GM11168 (cell line): ENCODE data around the gene CD99L2.
"Not testable (repeated sequence)": the region's sequence is repeated elsewhere in the genome, so short reads cannot be mapped to it uniquely, and the experiment has no call there.

ENCODE experiments used
- in situ Hi-C: fragments of 300-500 bp; cut with MboI; formaldehyde crosslinking; loops from one replicate; pipeline ENCODE4 v1.12.0; 2022; ENCODE audit warnings: low sequenced_read_pairs; ENCODE audit not compliant: unreplicated experiment

CD99L2 gene

DNA sequence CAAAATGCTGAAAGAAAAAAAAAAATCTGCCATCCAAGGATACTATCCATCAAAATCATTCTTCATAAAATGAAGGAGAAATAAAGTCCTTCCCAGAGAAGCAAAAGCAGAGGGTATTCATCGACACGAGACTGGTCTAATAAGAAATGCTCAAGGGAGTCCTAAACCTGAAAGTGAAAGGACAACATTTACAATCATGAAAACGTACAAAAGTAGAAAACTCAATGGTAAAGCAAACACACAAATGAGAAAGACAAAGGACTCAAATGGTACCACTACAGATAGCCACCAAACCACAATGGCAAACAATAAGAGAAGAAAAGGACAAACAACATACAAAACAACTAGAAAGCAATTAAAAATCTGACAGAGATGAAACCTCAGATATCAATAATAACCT lies 41.0 kb downstream of the CD99L2 start:
- in situ Hi-C loops: no loop called here

DNA sequence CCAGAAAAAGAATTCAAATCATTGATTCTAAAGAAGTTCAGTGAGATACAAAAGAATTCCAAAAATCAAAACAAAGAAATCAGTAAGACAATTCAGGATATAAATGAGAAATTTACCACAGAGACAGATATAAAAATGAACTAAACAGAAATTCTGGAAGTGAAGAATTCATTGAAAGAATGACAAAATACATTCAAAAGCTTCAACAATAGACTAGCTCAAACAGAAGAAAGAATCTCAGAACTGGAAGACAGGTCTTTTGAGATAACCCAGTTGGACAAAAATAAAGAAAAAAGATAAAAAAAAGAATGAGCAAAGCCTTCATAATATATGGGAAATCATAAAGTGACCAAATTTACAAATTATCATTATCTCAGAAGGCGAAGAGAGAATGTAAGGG lies 41.7 kb downstream of the CD99L2 start:
- in situ Hi-C loops: no loop called here

DNA sequence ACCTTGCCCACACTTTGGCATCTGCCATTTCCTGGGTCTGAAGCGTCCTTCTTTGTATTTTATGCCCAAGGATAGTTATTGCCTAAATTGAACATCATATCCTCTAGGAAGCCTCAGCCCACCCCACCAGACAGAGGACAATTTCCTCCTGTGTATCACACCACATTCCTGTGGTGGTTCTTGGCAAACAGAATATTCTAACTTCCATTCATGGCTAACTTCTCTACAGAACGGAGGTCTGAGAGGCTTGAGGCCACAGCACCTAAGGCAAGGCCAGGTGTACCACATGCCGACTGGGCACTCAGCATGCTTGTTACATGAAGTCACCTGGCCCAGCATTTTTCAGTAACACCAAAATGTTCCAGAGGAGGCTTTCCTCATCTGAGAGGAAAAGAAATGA lies 42.4 kb downstream of the CD99L2 start:
- in situ Hi-C loops: no loop called here

DNA sequence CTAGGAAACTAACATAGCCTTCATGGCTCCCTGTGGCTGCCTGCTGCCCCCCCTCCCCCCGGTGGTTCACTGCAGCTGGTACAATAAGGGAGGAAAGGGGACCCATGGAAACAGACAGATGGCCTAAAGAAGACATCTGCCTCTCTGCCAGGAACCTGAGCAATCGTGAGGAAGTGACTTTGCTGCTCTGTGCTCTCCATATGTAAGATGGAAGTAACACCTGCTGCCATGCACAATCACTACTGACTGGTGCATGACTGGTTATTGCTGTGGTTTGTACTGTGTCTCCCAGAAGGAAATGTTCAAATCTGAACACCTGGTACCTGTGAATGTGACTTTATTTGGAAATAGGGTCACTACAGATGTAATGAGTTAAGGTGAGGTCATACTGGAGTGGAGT lies 43.6 kb downstream of the CD99L2 start:
- in situ Hi-C loops: no loop called here

DNA sequence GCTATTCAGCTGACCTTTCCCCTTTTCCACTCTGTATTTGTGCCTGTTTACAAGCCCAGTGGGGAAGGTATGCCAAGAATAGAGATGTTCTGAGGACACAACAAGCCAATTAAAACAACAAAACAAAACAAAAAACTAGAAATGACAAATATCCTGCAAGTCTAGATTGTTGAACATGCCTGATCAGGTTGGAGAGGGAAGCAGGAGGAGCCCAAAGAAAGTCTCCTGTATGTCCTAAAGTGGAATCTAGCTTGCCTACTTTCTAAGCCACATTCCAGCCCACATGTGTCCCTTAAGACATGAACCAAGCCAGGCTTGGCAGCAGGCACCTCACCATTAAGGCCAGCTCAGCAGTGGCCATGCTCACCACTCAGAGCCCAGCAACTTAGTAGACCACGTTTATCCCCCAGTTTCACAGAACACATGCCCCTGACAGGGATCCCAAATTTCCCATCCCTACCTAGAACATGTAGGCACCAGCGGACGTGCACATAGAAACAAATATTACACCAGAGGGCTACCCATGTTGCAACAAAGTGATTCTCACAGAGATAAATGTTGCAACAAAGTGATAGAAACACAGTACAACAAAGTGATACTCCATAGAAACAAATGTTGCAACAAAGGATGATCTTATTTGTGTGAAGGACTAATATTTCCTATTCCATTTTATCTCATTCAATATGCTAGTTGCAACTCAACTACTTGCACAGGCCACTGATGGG lies 48.3 kb downstream of the CD99L2 start:
- in situ Hi-C loops: no loop called here

DNA sequence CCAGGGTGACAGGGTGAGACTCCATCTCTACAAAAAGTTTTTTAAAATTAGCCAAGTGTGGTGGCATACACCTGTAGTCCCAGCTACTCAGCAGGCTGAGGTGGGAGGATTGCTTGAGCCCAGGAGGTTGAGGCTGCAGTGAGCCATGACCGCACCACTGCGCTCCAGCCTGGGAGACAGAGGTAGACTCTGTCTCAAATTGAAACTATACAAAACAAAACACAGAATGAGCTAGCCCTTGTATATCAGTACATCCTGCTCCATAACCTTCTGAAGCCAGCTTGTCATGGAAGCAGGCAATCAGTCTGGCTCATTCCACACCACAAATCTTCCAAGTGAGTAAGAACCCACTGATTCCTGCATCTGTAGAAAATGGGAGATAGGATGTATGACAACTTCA lies 49.0 kb downstream of the CD99L2 start:
- in situ Hi-C loops: no loop called here

DNA sequence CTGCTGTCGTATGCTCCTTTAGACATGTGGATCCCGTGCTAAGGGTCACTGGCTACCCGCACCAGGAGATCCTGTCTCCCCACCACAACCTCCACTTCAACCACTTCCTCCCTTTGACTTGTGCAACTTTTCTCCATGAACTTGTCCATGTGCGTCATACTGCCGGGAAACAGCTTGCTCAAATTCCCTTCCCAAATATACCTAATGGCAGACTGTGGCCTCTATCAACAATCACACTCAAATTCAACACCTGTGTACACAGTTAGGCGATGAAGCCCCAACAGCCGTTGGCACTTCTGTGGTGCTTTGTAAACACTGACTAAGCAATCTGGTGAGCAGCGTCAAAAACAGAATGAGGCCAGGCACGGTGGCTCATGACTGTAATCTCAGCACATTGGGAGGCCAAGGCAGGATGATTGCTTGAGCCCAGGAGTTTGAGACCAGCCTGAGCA lies 49.5 kb downstream of the CD99L2 start:
- in situ Hi-C loops: no loop called here

DNA sequence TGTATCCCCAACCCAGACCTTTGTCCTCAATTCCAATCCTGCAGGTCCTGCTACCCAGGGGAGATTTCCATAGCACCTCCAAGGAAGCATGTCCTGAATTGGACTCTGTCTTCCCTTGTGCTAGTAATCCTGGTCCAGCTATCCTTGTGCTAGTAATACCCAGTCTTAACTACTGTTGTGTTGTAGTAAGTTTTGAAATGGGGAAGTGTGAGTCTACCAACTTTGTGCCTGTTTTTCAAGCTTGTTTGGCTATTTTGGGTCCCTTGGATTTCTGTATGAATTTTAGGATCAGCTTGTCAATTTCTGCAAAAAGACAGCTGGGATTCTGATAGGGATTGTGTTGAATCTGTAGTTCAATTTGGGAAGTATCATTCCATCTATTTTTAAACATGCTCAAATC lies 51.4 kb downstream of the CD99L2 start:
- in situ Hi-C loops: no loop called here

DNA sequence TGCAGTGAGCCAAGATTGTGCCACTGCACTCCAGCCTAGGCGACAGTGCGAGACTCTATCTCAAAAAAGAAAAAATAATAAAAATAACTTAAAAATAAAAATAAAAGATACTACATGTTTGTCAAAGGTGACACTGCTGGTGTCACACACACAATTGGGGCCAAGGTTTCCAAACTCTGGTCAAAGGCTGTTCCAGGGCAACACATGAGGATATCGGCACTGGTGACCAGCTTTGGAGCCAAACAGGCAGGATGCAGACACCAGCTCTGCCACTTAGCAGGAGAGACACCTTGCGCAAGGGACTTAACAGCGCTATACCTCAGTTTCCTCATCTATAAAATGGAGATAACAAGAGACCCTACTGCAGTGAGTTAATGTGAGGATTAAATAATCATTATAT lies 52.3 kb downstream of the CD99L2 start:
- in situ Hi-C loops: no loop called here

DNA sequence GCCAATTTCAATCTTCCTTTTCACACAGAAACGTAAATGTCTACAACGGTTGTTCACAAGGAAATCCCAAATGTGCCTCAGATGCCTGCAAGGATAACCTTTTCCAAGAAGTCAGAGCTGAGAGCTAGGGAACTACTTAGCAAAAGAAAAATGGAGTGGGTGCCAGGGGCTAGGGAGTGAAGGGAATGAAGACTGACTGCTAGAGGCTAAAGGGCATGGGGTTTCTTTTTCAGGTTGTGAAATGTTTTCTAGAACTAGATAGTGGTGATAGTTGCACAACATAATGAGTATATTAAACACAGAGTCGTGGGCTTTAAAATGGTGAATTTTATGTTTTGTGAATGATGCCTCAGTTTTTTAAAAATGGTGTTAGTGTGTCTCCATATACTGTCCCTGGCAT lies 53.4 kb downstream of the CD99L2 start:
- in situ Hi-C loops: no loop called here

DNA sequence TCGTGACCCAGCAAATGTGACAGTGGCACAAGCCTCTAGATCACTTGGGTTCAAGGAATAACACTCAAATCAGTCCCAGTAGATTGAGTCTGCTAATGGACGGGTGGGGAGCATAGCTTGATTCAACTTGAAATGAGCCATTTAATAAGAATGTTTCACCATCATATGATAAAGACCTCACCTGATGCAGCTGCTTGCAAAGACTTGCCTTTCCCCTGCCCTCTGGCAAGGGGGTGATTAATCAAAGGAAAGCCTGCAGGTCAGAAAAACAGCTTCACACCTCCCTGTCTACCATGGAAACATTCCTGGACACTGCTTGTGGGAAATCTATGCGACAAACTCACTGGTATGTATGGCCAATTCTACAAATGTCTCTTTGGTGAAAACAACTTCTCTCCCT lies 54.5 kb downstream of the CD99L2 start:
- in situ Hi-C loops: no loop called here

DNA sequence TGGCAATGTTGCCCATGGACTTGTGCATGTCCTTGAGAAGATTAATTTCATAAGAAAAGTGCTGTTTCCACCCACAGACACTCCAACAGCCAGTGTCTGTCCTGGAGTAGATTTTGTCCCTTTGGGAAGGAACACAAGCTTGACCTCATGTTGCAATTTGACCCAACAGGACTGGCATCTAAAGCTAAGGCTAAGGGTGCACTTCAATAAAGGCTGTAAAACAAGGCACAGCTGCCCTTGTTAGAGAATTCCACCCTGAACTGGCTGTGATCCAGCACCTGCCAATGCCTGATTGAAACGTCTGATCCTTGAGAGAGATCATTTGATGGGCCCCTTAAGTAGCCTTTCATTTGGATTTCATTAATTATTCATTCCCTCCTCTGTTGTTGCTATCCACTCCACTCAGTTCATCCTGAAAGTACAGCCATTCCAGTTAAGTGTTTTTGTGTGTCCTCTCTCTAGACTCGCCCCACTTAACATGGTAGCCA lies 56.2 kb downstream of the CD99L2 start:
- in situ Hi-C loops: no loop called here

DNA sequence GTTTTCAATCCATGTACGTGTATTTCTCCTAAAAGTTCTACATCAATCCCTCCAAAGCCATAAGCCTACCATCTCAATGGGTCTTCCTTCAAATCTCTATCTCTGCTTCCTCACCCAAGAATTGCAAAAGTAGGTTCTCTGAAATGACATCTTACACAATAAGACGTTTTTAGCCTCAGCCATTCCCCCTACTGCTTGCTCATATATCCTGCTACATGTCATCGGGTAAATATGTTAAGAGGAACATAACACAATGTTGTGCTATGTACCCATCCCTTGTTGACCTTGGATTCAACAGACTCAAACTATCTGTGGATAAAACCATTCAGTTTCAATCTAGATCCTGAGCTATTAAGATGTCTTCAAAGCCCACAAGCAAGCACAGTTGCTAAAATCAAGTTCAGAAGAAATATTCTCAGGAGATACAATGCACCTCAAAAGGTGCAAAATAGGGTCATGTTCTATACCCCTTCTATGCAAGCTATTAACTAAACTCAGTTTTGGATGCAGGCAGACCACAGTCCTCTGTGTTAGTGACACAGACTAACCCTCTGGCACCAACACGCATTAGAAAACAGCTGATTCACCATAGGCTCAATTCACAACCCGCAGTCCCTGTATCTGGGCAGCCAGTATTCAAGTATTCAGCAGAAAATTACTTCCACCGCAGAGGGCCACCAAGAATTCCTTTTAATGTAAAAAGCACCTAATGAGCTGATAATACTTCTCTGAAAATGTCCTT lies 56.8 kb downstream of the CD99L2 start:
- in situ Hi-C loops: no loop called here

DNA sequence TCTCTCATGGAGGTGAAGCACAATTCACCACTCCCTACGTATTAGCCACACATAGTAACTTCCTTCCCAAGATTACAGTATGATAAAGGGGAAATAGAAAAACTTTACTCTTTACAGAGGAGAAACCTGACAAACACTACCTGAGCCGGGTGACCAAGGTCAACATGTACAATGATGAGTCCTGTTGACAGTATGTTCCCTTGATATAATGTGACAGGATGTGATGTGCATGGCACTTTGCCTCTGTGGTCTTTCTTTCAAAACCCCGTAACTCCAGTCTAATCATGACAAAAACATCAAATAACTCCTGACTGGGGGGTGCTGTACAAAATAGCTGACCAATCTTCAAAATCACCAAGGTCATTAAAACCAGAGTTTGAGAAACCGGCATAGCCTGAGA lies 60.6 kb downstream of the CD99L2 start:
- in situ Hi-C loops: no loop called here

DNA sequence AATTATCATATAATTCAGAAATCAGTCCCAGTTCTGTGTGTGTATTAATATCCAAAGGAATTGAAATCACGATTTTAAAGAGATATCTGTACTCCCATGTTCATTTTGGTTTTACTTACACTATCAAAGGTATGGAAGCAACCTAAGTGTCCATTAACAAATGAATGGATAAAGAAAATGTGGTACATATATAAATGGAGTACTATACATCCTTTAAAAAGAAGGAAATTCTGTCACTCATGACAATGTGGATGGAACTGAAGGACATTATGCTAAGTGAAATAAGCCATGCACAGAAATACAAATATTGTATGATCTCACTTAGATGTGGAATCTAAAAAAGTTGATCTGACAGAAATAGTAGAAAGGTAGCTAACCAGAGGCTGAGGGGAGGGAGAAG lies 63.8 kb downstream of the CD99L2 start:
- in situ Hi-C loops: no loop called here

DNA sequence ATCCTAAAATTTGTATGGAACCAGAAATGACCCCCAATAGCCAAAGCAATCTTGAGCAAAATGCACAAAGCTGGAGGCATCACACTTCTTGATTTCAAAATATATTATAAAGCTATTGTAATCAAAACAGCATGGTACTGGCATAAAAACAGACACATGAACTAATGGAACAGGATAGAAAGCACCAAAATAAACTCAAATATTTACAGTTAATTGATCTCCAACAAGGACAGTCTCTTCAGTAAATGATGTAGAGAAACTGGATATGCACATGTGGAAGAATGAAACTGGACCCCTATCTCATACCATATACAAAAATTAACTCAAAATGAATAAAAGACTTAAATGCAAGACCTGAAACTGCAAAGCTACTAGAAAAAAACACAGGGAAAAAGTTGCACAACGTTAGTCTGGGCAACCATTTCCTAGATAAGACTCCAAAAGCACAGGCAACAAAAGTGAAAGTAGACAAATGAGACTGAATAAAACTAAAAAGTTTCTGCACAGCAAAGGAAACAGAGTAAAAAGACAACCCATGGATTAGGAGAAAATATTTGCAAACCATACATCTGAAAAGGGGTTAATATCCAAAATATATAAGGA lies 64.9 kb downstream of the CD99L2 start:
- in situ Hi-C loops: no loop called here

DNA sequence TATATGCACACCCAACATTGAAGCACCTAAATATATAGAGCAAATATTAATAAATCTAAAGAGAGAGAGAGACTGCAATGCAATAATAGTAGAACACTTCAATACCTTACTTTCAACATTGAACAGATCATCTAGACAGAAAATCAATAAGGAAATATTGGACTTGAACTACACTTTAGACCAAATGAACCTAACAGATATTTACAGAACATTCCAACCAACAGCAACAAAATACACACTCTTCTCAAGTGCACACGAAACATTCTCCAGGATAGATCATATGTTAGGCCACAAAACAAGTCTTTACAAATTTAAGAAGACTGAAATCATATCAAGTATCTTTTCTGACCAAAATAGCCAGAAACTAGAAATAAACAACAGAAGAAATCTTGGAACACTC lies 66.6 kb downstream of the CD99L2 start:
- in situ Hi-C loops: no loop called here

DNA sequence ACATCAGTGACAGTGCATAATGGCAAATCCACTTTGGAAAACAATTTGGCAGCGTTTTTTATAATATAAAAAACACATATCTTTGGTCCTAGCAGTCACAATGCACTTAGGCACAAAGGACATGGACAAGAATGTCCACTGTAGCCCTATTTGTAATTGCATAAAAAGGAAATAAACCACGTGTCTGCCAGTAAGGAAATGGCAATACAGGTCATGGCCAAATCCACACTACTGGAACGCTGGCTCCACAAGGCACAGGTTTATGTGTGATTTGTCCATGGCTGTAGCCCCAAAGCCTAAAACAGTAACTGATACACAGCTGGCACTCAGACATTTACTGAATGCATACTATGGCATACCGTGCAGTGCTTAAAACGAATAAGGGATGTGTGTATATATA lies 69.7 kb downstream of the CD99L2 start:
- in situ Hi-C loops: no loop called here

DNA sequence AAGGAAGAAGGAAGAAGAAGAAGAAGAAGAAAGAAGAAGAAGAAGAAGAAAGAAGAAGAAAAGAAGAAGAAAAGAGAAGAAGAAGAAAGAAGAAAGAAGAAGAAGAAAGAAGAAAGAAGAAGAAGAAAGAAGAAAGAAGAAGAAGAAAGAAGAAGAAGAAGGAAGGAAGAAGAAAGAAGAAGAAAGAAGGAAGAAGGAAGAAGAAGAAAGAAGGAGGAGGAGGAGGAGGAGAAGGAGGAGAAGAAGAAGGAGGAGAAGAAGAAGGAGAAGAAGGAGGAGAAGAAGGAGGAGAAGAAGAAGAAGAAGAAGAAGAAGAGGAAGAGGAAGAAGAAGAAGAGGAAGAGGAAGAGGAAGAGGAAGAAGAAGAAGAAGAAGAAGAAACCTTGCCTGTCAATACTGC lies 74.1 kb downstream of the CD99L2 start:
- in situ Hi-C loops: not testable (repeated sequence)

DNA sequence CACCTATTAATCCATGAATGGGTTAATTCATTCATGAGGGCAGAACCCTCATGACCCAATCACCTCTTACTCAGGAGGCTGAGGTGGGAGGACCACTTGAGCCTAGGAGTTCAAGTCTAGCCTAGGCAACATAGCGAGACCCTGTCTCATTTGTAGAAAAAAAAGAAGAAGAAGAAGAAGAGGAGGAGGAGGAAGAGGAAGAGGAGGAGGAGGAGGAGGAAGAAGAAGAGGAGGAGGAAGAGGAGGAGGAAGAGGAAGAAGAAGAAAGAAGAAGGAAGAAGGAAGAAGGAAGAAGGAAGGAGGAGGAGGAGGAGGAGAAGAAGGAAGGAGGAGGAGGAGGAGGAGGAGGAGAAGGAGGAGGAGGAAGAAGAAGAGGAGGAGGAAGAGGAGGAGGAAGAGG lies 74.6 kb downstream of the CD99L2 start:
- in situ Hi-C loops: not testable (repeated sequence)

DNA sequence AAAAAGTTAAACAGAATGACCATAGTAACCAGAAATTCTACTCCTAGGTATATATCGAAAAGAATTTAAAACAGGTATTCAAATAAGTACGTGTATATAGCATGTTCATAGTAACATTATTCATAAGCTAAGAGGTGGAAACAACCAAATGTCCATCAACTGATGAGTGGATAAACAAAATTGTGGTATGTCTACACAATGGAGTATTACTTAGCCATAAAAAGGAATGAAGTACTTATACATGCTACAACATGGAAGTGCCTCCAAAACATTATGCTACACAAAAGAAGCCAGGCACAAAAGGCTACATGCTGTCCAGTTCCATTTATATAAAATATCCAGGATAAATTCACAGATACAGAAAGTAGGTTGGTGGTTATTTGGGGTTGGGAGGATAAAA lies 76.5 kb downstream of the CD99L2 start:
- in situ Hi-C loops: no loop called here
